GM21619 (cell line): Measurements from ENCODE around the gene SORT1.
"Not testable (repeated sequence)": the region's sequence is repeated elsewhere in the genome, so short reads cannot be mapped to it uniquely, and the experiment has no call there.

Experiments used
- ATAC-seq: cut with Tn5 transposase; IDR thresholded peaks from one replicate; pipeline ENCODE4 v1.9.1; 2021; ENCODE audit not compliant: unreplicated experiment

Gene SORT1

GRCh38 chr1:109397581-109398342, at the start of gene SORT1:
TSS of gene SORT1 (minus strand) at chr1:109397918. CDS start at chr1:109397892, 26 bp downstream.
- peak; percentile 82 for ATAC-seq

GRCh38 chr1:109445949-109446695, 48.4 kb upstream of the SORT1 start:
- not testable (repeated sequence) for ATAC-seq

- ATAC-seq = no peak
Observed at GRCh38 chr1:109444346-109444745, 46.6 kb upstream of the SORT1 start.

GRCh38 chr1:109443476-109443875, 45.8 kb upstream of the SORT1 start:
- ATAC-seq = no peak

- no peak for ATAC-seq
Observed at GRCh38 chr1:109441069-109441468, 43.4 kb upstream of the SORT1 start.

GRCh38 chr1:109438798-109439297, 41.1 kb upstream of the SORT1 start:
- ATAC-seq = no peak

GRCh38 chr1:109434484-109434883, 36.8 kb upstream of the SORT1 start:
- no peak for ATAC-seq

- no peak for ATAC-seq
Observed at GRCh38 chr1:109433322-109433721, 35.6 kb upstream of the SORT1 start.

GRCh38 chr1:109432336-109432735, 34.6 kb upstream of the SORT1 start:
- ATAC-seq = no peak

- ATAC-seq = no peak
Observed at GRCh38 chr1:109427171-109427467, 29.4 kb upstream of the SORT1 start.

- ATAC-seq = peak; percentile 95
Observed at GRCh38 chr1:109426281-109427170, 28.8 kb upstream of the SORT1 start, which contains the start of gene PSMA5. TSS of gene PSMA5 (minus strand) at chr1:109426448. CDS start at chr1:109426330, 118 bp downstream.

- peak; percentile 27 for ATAC-seq
Observed at GRCh38 chr1:109425391-109426280, 27.9 kb upstream of the SORT1 start.

GRCh38 chr1:109423498-109423897, 25.8 kb upstream of the SORT1 start:
- no peak for ATAC-seq

- ATAC-seq = no peak
Observed at GRCh38 chr1:109412551-109412950, 14.8 kb upstream of the SORT1 start.

GRCh38 chr1:109404838-109405237, 7.1 kb upstream of the SORT1 start:
- no peak for ATAC-seq

GRCh38 chr1:109402025-109402424, 4.3 kb upstream of the SORT1 start:
- ATAC-seq = no peak

GRCh38 chr1:109400035-109400655, 2.4 kb upstream of the SORT1 start:
- no peak for ATAC-seq

GRCh38 chr1:109399326-109399957, 1.7 kb upstream of the SORT1 start:
- no peak for ATAC-seq
